Activated naive CD8-positive, alpha-beta T cell treated with anti-CD3 and anti-CD28 coated beads, Interleukin-2, amount 10 ng/mL, durations not matched to agents 7 days and 5 days (primary cell): ENCODE measurements around the gene SLC15A5. TPM values are rescaled to one million over a fixed set of nuclear protein-coding genes. Genes with fewer than 3 reads are reported as not detected.

Experiments used
- ATAC-seq: fragments of 150-1000 bp; cut with Tn5 transposase; one replicate; pipeline ENCODE4 v1.10.0; 2021; ENCODE audit warnings: low read depth, moderate library complexity
- POLR2A ChIA-PET: fragments of 350-600 bp; sonication (Branson Sonifier 250); formaldehyde crosslinking; loops from one replicate; lab custom pipeline; 2021; ENCODE audit warnings: antibody characterized with exemption; lab: Charles Lee
- DNase-seq: peaks from one replicate; pipeline ENCODE4 v3.0.0; 2021
- H3K27ac Mint-ChIP-seq: one replicate; pipeline ENCODE4 v1.8.0; 2022; ENCODE audit warnings: mild to moderate bottlenecking, mixed read lengths
- H3K27me3 Mint-ChIP-seq: one replicate; pipeline ENCODE4 v1.8.0; 2022; ENCODE audit warnings: mild to moderate bottlenecking, moderate library complexity, mixed read lengths
- H3K36me3 Mint-ChIP-seq: one replicate; pipeline ENCODE4 v1.8.0; 2021; ENCODE audit warnings: mild to moderate bottlenecking, mixed read lengths
- H3K4me1 Mint-ChIP-seq: one replicate; pipeline ENCODE4 v1.8.0; 2021; ENCODE audit warnings: mixed read lengths
- H3K4me3 Mint-ChIP-seq: one replicate; pipeline ENCODE4 v1.8.0; 2022; ENCODE audit warnings: mild to moderate bottlenecking, moderate library complexity, mixed read lengths
- H3K9me3 Mint-ChIP-seq: one replicate; pipeline ENCODE4 v1.8.0; 2021; ENCODE audit warnings: mixed read lengths
- total RNA-seq, 2 experiments: library from RNA; stranded (reverse); gene quantifications; one replicate each; pipeline ENCODE4 v1.2.3, GENCODE V29; 2021

Gene SLC15A5
- total RNA-seq, 2 experiments from 2014 or later: not detected

GRCh38 chr12:16243487-16244412, 33.7 kb downstream of the SLC15A5 start:
- DNase-seq (no peak), ATAC-seq (no peak)
- H3K4me1 Mint-ChIP-seq: no peaks in the 10 kb centered on the region
- POLR2A ChIA-PET: no interaction called here
- no peak overlapping the region for H3K4me3 Mint-ChIP-seq
- H3K36me3 Mint-ChIP-seq: no peaks in the 10 kb centered on the region
- no peaks in the 10 kb centered on the region for H3K27me3 Mint-ChIP-seq
- H3K27ac Mint-ChIP-seq: no peak overlapping the region
- H3K9me3 Mint-ChIP-seq: peaks cover 3% of the 10 kb centered on the region

GRCh38 chr12:16241346-16241745, 36.1 kb downstream of the SLC15A5 start:
- DNase-seq (no peak), ATAC-seq (no peak)
- POLR2A ChIA-PET: no interaction called here
- no peaks in the 10 kb centered on the region for H3K27me3 Mint-ChIP-seq
- H3K9me3 Mint-ChIP-seq: peaks cover 3% of the 10 kb centered on the region
- H3K36me3 Mint-ChIP-seq: no peaks in the 10 kb centered on the region
- no peak overlapping the region for H3K4me3 Mint-ChIP-seq
- H3K27ac Mint-ChIP-seq: no peak overlapping the region
- no peaks in the 10 kb centered on the region for H3K4me1 Mint-ChIP-seq

- ATAC-seq (no peak), DNase-seq (no peak)
- H3K27ac Mint-ChIP-seq: no peak overlapping the region
- H3K4me3 Mint-ChIP-seq: no peak overlapping the region
- H3K27me3 Mint-ChIP-seq: no peaks in the 10 kb centered on the region
- H3K9me3 Mint-ChIP-seq: no peaks in the 10 kb centered on the region
- no peaks in the 10 kb centered on the region for H3K36me3 Mint-ChIP-seq
- H3K4me1 Mint-ChIP-seq: no peaks in the 10 kb centered on the region
- POLR2A ChIA-PET: no interaction called here
Observed at GRCh38 chr12:16238661-16239060, 38.8 kb downstream of the SLC15A5 start.

DNA sequence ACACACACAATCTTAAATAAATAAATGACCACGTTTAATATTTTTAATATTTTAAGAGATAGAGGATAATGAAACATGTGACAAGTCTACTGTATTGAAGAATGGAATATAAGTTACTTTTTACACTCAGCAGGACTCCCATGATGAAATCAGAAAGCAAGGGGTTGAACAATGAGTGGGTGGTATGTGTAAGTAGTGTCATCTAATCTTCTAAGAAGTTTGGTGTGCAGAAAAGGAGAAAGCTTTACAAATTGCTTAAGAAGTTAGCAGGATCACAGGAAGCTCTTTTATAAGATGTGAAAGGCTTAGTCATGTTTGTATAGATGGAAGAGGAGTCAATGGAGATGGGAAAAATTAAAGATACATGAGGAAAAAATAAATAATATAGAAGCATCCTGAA, 47.8 kb downstream of the SLC15A5 start:
- POLR2A ChIA-PET: no interaction called here
- no peaks in the 10 kb centered on the region for H3K27me3 Mint-ChIP-seq
- peaks cover 1% of the 10 kb centered on the region for H3K9me3 Mint-ChIP-seq

DNA sequence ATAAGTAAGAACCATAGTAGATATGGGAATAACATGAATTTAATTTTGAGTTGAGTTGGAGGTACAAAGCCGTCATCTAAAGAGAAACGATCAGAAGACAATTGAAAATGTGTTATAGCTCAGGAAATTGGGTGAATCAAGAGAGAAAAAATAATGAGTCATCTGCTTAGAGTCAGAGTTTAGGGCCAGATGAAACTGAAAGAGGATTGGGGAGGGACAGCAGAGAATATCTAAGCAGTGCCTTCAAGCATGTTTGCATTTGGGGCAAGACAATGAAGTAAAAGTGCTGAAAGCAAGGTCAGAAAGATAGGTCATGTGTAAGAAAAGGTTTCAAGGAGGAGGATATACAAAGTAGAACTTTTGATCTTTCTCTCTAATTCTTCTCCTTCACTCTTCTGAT, 49.4 kb downstream of the SLC15A5 start:
- DNase-seq: no peak
- Mint-ChIP-seq H3K4me1 (no peaks in the 10 kb centered on the region), H3K9me3 (peaks cover 1% of the 10 kb centered on the region), H3K27ac (no peak overlapping the region), H3K4me3 (no peak overlapping the region), H3K27me3 (no peaks in the 10 kb centered on the region), H3K36me3 (no peaks in the 10 kb centered on the region)
- ATAC-seq: no peak
- POLR2A ChIA-PET: no interaction called here

More for the DNA sequence above, 47.8 kb downstream of the SLC15A5 start:
- Mint-ChIP-seq H3K4me3 (no peak overlapping the region), H3K4me1 (no peaks in the 10 kb centered on the region), H3K36me3 (no peaks in the 10 kb centered on the region), H3K27ac (no peak overlapping the region)
- DNase-seq (no peak), ATAC-seq (no peak)

GRCh38 chr12:16225692-16226091, 51.8 kb downstream of the SLC15A5 start:
- no peaks in the 10 kb centered on the region for H3K4me1 Mint-ChIP-seq
- no peak overlapping the region for H3K4me3 Mint-ChIP-seq
- H3K27ac Mint-ChIP-seq: no peak overlapping the region
- H3K27me3 Mint-ChIP-seq: no peaks in the 10 kb centered on the region
- DNase-seq (no peak), ATAC-seq (no peak)
- no peaks in the 10 kb centered on the region for H3K36me3 Mint-ChIP-seq
- POLR2A ChIA-PET: no interaction called here
- H3K9me3 Mint-ChIP-seq: no peaks in the 10 kb centered on the region

GRCh38 chr12:16224196-16224595, 53.3 kb downstream of the SLC15A5 start:
- Mint-ChIP-seq H3K4me3 (no peak overlapping the region), H3K27me3 (no peaks in the 10 kb centered on the region), H3K9me3 (no peaks in the 10 kb centered on the region), H3K36me3 (no peaks in the 10 kb centered on the region), H3K4me1 (no peaks in the 10 kb centered on the region), H3K27ac (no peak overlapping the region)
- no peak for DNase-seq
- no peak for ATAC-seq
- POLR2A ChIA-PET: no interaction called here

- DNase-seq (no peak), ATAC-seq (no peak)
- no peak overlapping the region for H3K4me3 Mint-ChIP-seq
- H3K9me3 Mint-ChIP-seq: peaks cover under 1% of the 10 kb centered on the region
- H3K36me3 Mint-ChIP-seq: no peaks in the 10 kb centered on the region
- POLR2A ChIA-PET: no interaction called here
- H3K27me3 Mint-ChIP-seq: no peaks in the 10 kb centered on the region
- H3K27ac Mint-ChIP-seq: no peak overlapping the region
- H3K4me1 Mint-ChIP-seq: no peaks in the 10 kb centered on the region
Observed at GRCh38 chr12:16221776-16222175, 55.7 kb downstream of the SLC15A5 start.

DNA sequence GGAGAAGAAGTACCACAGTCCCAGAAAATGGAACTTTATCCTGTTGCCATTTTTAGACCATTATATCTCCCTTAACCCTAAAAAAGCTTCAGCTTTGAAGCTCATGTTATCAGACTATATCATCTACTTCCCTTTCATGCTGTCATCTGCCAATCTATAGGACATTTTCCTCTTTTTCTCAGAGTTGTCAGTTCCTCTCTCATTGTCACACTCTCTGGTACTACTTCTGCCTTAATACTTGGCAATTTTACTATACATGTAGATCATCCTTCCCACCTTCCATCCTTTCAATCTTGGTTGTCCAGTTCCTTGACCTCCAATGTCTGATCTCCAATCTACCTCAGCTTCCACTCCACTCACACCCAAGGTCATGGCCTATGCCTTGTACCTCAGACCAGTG, 57.4 kb downstream of the SLC15A5 start:
- H3K9me3 Mint-ChIP-seq: peaks cover 2% of the 10 kb centered on the region
- no peak for ATAC-seq
- no peaks in the 10 kb centered on the region for H3K36me3 Mint-ChIP-seq
- DNase-seq: no peak
- H3K27me3 Mint-ChIP-seq: no peaks in the 10 kb centered on the region
- POLR2A ChIA-PET: no interaction called here
- no peaks in the 10 kb centered on the region for H3K4me1 Mint-ChIP-seq
- no peak overlapping the region for H3K27ac Mint-ChIP-seq
- no peak overlapping the region for H3K4me3 Mint-ChIP-seq

DNA sequence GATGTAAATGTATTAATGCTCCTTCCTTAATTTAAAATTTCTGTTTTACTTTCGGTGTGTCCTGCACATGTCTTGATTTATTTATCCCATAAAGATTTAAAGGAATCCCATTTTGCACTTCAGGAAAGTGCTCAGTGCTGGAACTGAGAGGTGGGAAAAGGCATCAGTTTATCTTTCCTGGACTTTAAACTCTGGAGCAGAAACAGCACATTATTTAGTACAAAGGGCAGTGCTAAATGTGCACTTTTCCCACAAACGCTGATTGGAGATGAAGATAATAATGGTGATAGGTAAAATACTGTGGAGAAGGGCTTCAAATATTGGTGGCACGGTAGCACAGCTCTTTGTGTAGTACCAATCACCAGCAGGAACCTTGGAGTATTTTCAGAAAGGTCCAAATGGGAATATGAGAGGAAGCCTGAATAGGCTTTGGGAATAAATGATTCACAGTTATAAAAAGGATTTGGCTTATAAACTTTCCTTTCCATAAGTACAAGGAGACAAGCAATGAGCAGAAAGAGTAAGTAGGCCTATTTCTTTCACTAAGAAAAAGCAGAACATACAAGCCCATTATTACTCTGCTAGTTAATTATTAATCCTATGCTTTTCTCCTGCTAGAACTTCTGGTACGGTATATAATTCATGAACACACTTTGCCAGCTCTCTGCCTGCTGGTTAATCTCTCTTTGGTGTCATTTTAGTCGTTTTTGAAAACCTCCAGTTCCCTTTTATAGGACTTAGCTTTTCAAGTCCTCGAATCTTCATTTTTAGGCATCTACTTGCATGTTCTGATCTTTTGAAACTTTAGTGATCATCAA, 58.3 kb downstream of the SLC15A5 start:
- ATAC-seq (no peak), DNase-seq (no peak)
- POLR2A ChIA-PET: no interaction called here
- Mint-ChIP-seq H3K27ac (no peak overlapping the region), H3K27me3 (no peaks in the 10 kb centered on the region), H3K4me3 (no peak overlapping the region), H3K36me3 (no peaks in the 10 kb centered on the region), H3K4me1 (no peaks in the 10 kb centered on the region), H3K9me3 (peaks cover 2% of the 10 kb centered on the region)

GRCh38 chr12:16218234-16218633, 59.3 kb downstream of the SLC15A5 start:
- no peaks in the 10 kb centered on the region for H3K27me3 Mint-ChIP-seq
- POLR2A ChIA-PET: no interaction called here
- no peak overlapping the region for H3K27ac Mint-ChIP-seq
- ATAC-seq (no peak), DNase-seq (no peak)
- no peak overlapping the region for H3K4me3 Mint-ChIP-seq
- no peaks in the 10 kb centered on the region for H3K36me3 Mint-ChIP-seq
- H3K4me1 Mint-ChIP-seq: no peaks in the 10 kb centered on the region
- H3K9me3 Mint-ChIP-seq: peaks cover 2% of the 10 kb centered on the region

DNA sequence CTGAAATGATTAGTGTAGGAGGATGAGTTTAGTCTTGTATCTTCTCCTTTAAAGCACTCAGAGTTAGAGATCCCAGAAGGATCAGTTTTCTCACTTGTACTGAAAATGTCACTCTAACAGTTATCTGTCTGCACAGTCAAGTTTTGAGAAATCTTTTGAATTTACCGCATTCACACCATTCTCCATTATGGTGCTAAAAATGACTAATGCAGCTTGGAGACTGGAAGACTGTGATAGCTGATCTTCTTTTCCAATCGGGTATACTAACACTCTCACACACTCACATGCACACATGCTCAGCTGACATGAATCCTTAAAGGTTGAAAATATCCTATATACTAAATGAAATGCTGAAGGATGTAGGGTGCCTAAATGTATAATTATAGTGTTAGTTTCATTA, 65.8 kb downstream of the SLC15A5 start:
- no peaks in the 10 kb centered on the region for H3K4me1 Mint-ChIP-seq
- POLR2A ChIA-PET: no interaction called here
- ATAC-seq (no peak), DNase-seq (no peak)
- H3K27ac Mint-ChIP-seq: no peak overlapping the region
- H3K36me3 Mint-ChIP-seq: no peaks in the 10 kb centered on the region
- peaks cover under 1% of the 10 kb centered on the region for H3K9me3 Mint-ChIP-seq
- H3K27me3 Mint-ChIP-seq: no peaks in the 10 kb centered on the region
- no peak overlapping the region for H3K4me3 Mint-ChIP-seq

GRCh38 chr12:16198884-16199283, 78.6 kb downstream of the SLC15A5 start:
- H3K9me3 Mint-ChIP-seq: peaks cover 5% of the 10 kb centered on the region
- no peak overlapping the region for H3K4me3 Mint-ChIP-seq
- ATAC-seq (no peak), DNase-seq (no peak)
- no peaks in the 10 kb centered on the region for H3K36me3 Mint-ChIP-seq
- H3K27me3 Mint-ChIP-seq: peaks cover 3% of the 10 kb centered on the region
- POLR2A ChIA-PET: no interaction called here
- no peaks in the 10 kb centered on the region for H3K4me1 Mint-ChIP-seq
- no peak overlapping the region for H3K27ac Mint-ChIP-seq

- Mint-ChIP-seq H3K27ac (no peak overlapping the region), H3K9me3 (peaks cover 5% of the 10 kb centered on the region), H3K4me3 (no peak overlapping the region), H3K36me3 (no peaks in the 10 kb centered on the region), H3K4me1 (no peaks in the 10 kb centered on the region), H3K27me3 (peaks cover 3% of the 10 kb centered on the region)
- POLR2A ChIA-PET: no interaction called here
- DNase-seq: no peak
- ATAC-seq: no peak
Observed at GRCh38 chr12:16197600-16197999, 79.9 kb downstream of the SLC15A5 start.
